HepG2 (cell line): ENCODE results near the gene TIAM2.

Source experiments
- CBX1 ChIP-seq: IDR thresholded peaks from one replicate; pipeline ENCODE4 v1.6.1; 2016; ENCODE audit warnings: antibody characterized with exemption, low read depth
- CTCF ChIP-seq: sonication (generic); formaldehyde crosslinking; IDR thresholded peaks from 2 replicates; pipeline ENCODE4 v1.5.0; 2020; ENCODE audit warnings: mild to moderate bottlenecking, missing genetic modification reagents, moderate library complexity
- EZH2 ChIP-seq: conservative IDR thresholded peaks from 2 replicates; pipeline ENCODE4 v1.6.1; 2012; ENCODE audit warnings: mild to moderate bottlenecking, low read depth, low read length, moderate library complexity
- FOSL1 ChIP-seq: sonication (generic); formaldehyde crosslinking; IDR thresholded peaks from 2 replicates; pipeline ENCODE4 v1.9.0; 2021; ENCODE audit warnings: missing genetic modification reagents, borderline replicate concordance
- HNRNPLL ChIP-seq: fragments of 200-400 bp; formaldehyde crosslinking; IDR thresholded peaks from 2 replicates; pipeline ENCODE4 v1.6.1; 2017; ENCODE audit warnings: mild to moderate bottlenecking, low read depth, low read length; ENCODE audit not compliant: poor library complexity, severe bottlenecking
- MAFK ChIP-seq, 2 experiments: IDR thresholded peaks in 1 of 2; conservative IDR thresholded peaks in 1 of 2; 2 replicates each; pipeline ENCODE4 v1.6.1; 2011; ENCODE audit warnings: improper control_type of control experiment in 2 of 2, low read length in 2 of 2
- POLR2AphosphoS5 ChIP-seq: IDR thresholded peaks from 2 replicates; pipeline ENCODE4 v1.6.1; 2012; ENCODE audit warnings: low read depth, low read length
- RAD21 ChIP-seq: fragments of 450-650 bp; formaldehyde crosslinking; IDR thresholded peaks from 2 replicates; pipeline ENCODE4 v1.5.0; 2020; ENCODE audit warnings: mild to moderate bottlenecking
- ZC3H13 ChIP-seq: sonication (generic); formaldehyde crosslinking; IDR thresholded peaks from 2 replicates; pipeline ENCODE4 v1.8.1; 2023; ENCODE audit warnings: mild to moderate bottlenecking, missing genetic modification reagents, moderate library complexity
- ZNF251 ChIP-seq: sonication (generic); formaldehyde crosslinking; IDR thresholded peaks from 2 replicates; pipeline ENCODE4 v1.9.0; 2021; ENCODE audit warnings: mild to moderate bottlenecking, missing genetic modification reagents
- ZNF562 ChIP-seq: sonication (generic); formaldehyde crosslinking; IDR thresholded peaks from 2 replicates; pipeline ENCODE4 v1.8.0; 2022; ENCODE audit warnings: missing genetic modification reagents, borderline replicate concordance
- ZNF780A ChIP-seq: sonication (generic); formaldehyde crosslinking; IDR thresholded peaks from 2 replicates; pipeline ENCODE4 v1.8.0; 2022; ENCODE audit warnings: mild to moderate bottlenecking, missing genetic modification reagents, moderate library complexity

GRCh38 chr6:154956771-154957522 lies 38.2 kb upstream of the TIAM2 start:
- TF ChIP-seq RAD21 = no peak
- no peak for TF ChIP-seq ZNF562 (CRISPR knock-in tag)
- no peak for TF ChIP-seq HNRNPLL
- no peak for TF ChIP-seq POLR2AphosphoS5
- no peak for TF ChIP-seq ZC3H13 (CRISPR knock-in tag)
- TF ChIP-seq CTCF (CRISPR knock-in tag) = no peak
- no peak for TF ChIP-seq FOSL1 (CRISPR knock-in tag)
- TF ChIP-seq EZH2 = no peak
- no peak for TF ChIP-seq CBX1
- no peak for TF ChIP-seq MAFK (conservative IDR thresholded peaks at IDR 0.05 in 1 of 2, IDR thresholded peaks at IDR 0.05 in 1 of 2; ENCODE audit: low read length in 2 of 2)
- TF ChIP-seq ZNF780A (CRISPR knock-in tag) = no peak
- no peak for TF ChIP-seq ZNF251 (CRISPR knock-in tag)
